Measurements from ENCODE around the gene GFRA1. TPM values are rescaled to one million over a fixed set of nuclear protein-coding genes. Genes with fewer than 3 reads are reported as not detected.

Gene GFRA1
- total RNA-seq, 1 donor from 2014 or later: 4.2 TPM

GRCh38 chr10:116185199-116185867, 87.7 kb downstream of the GFRA1 start:
- H3K27ac Mint-ChIP-seq (ENCODE audit: unreplicated experiment): no peak overlapping the region
- no peak for DNase-seq (ENCODE audit: low spot score)
- no peaks in the 10 kb centered on the region for H3K36me3 Mint-ChIP-seq (ENCODE audit: low read depth, unreplicated experiment)
- peaks cover 4% of the 10 kb centered on the region for H3K27me3 Mint-ChIP-seq (ENCODE audit: unreplicated experiment)
- no peak overlapping the region for H3K4me3 Mint-ChIP-seq (ENCODE audit: unreplicated experiment)
- no peaks in the 10 kb centered on the region for H3K9me3 Mint-ChIP-seq (ENCODE audit: unreplicated experiment)
- TF ChIP-seq, protein P1, sequence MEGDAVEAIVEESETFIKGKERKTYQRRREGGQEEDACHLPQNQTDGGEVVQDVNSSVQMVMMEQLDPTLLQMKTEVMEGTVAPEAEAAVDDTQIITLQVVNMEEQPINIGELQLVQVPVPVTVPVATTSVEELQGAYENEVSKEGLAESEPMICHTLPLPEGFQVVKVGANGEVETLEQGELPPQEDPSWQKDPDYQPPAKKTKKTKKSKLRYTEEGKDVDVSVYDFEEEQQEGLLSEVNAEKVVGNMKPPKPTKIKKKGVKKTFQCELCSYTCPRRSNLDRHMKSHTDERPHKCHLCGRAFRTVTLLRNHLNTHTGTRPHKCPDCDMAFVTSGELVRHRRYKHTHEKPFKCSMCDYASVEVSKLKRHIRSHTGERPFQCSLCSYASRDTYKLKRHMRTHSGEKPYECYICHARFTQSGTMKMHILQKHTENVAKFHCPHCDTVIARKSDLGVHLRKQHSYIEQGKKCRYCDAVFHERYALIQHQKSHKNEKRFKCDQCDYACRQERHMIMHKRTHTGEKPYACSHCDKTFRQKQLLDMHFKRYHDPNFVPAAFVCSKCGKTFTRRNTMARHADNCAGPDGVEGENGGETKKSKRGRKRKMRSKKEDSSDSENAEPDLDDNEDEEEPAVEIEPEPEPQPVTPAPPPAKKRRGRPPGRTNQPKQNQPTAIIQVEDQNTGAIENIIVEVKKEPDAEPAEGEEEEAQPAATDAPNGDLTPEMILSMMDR (IDR thresholded peaks at IDR 0.05; ENCODE audit: unreplicated experiment): no peak
- peaks cover 15% of the 10 kb centered on the region for H3K4me1 Mint-ChIP-seq (ENCODE audit: unreplicated experiment)

DNA sequence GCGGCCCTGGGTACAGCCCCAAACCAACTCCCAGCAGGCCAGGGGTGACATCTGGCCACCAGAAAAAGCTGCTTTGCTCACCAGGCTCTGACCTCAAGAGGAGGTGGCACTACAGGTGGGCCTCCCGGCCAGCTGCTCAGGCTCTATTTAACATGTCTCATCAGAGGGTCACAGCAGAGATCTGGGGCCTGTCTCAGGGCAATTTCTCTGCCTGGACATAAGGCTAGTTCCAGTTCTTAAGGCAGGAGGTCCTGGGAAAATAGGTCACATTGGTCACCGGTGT, 88.6 kb downstream of the GFRA1 start:
- H3K27ac Mint-ChIP-seq (ENCODE audit: unreplicated experiment): no peak overlapping the region
- peaks cover 4% of the 10 kb centered on the region for H3K27me3 Mint-ChIP-seq (ENCODE audit: unreplicated experiment)
- no peaks in the 10 kb centered on the region for H3K36me3 Mint-ChIP-seq (ENCODE audit: low read depth, unreplicated experiment)
- H3K4me3 Mint-ChIP-seq (ENCODE audit: unreplicated experiment): no peak overlapping the region
- peaks cover 15% of the 10 kb centered on the region for H3K4me1 Mint-ChIP-seq (ENCODE audit: unreplicated experiment)
- H3K9me3 Mint-ChIP-seq (ENCODE audit: unreplicated experiment): no peaks in the 10 kb centered on the region
- no peak for DNase-seq (ENCODE audit: low spot score)
- TF ChIP-seq, protein P1 (IDR thresholded peaks at IDR 0.05; ENCODE audit: unreplicated experiment): no peak

DNA sequence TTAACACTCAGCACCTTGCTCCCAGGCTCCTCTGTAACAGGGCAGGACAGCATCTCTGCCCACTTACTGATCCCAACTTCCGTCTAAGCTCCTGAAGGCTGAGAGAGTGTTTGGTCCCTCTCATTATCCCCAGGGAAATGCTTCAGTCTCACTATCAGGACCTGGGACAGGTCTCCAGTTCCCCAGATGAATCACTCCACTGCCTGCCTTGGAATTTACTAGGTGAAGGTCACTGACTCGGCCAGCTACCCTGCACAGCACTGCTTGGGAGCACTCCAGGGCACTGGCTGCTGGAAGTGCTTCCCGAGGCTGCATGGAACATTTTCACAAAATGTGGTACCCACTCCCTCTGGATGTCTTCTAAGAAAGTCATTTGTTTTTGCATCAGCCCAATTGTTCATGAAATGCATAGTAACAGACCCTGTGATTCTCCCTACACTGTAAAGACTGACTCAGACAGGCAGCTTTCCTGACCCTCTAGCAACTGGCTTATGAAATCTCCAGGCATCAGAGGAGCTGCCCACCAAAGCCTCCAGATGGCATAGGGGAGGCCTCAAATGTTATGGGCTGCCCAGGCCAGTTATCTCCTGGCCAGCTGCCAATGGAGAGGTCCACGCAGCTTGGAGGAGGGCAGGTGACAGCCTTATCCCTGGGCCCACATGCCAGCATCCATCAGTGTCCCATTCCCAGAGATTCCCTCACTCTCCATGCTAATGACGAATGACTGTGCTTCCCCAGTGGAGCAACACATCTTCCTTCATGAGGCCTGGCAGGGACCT, 89.1 kb downstream of the GFRA1 start:
- TF ChIP-seq, protein P1 (IDR thresholded peaks at IDR 0.05; ENCODE audit: unreplicated experiment): no peak
- Mint-ChIP-seq H3K27ac (ENCODE audit: unreplicated experiment) (no peak overlapping the region), H3K4me1 (ENCODE audit: unreplicated experiment) (peaks cover 10% of the 10 kb centered on the region), H3K9me3 (ENCODE audit: unreplicated experiment) (no peaks in the 10 kb centered on the region), H3K36me3 (ENCODE audit: low read depth, unreplicated experiment) (no peaks in the 10 kb centered on the region), H3K27me3 (ENCODE audit: unreplicated experiment) (peaks cover 2% of the 10 kb centered on the region), H3K4me3 (ENCODE audit: unreplicated experiment) (no peak overlapping the region)
- DNase-seq (ENCODE audit: low spot score): peak; percentile 31

DNA sequence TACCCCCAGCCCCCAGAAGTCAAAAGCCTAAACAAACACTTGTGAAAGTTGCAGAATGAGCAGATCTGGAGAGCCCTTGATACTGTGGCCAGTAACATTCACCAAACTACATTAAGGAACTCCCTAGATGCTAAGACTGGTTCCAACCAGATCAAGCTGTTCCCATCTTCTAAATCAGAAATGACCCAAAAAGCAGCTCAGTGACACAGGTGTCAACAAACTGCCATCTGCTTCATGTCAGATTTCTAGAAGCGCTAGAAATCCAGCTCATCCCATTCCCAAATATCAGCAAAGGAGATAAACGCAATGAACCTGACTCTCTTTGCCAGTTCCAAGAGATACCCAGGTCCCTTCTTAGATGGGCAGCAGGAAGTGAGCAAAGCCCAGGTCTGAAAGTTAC, 90.6 kb downstream of the GFRA1 start:
- H3K9me3 Mint-ChIP-seq (ENCODE audit: unreplicated experiment): no peaks in the 10 kb centered on the region
- no peak for DNase-seq (ENCODE audit: low spot score)
- no peak overlapping the region for H3K4me3 Mint-ChIP-seq (ENCODE audit: unreplicated experiment)
- TF ChIP-seq, protein P1 (IDR thresholded peaks at IDR 0.05; ENCODE audit: unreplicated experiment): no peak
- no peaks in the 10 kb centered on the region for H3K36me3 Mint-ChIP-seq (ENCODE audit: low read depth, unreplicated experiment)
- no peaks in the 10 kb centered on the region for H3K4me1 Mint-ChIP-seq (ENCODE audit: unreplicated experiment)
- peaks cover 2% of the 10 kb centered on the region for H3K27me3 Mint-ChIP-seq (ENCODE audit: unreplicated experiment)
- no peak overlapping the region for H3K27ac Mint-ChIP-seq (ENCODE audit: unreplicated experiment)

DNA sequence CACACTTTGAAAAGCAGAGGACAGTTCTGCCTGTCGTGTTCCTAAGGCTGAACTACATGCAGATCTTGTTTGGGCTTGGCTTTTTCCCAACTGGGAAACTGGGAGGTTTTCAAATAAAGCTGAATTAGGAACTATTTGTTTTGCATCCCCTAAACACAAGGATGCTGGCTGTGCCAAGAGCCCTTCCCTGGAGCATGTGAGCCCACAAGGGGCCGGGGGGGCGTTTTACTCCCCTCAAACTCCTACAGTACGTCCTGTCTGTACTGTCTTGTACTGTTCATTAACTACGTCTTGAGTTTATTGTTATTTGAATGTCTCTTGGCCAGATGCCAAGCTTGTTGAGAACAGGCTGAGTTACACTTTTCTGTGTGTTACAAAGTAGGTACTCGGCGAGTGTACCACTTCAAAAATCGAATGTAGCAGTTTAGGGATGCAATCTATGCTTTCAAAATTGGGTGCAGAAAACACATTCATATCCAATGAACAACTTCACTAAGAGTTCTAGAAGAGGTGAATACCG, 94.9 kb downstream of the GFRA1 start:
- H3K27ac Mint-ChIP-seq (ENCODE audit: unreplicated experiment): no peak overlapping the region
- no peak for DNase-seq (ENCODE audit: low spot score)
- H3K4me3 Mint-ChIP-seq (ENCODE audit: unreplicated experiment): no peak overlapping the region
- H3K9me3 Mint-ChIP-seq (ENCODE audit: unreplicated experiment): no peaks in the 10 kb centered on the region
- TF ChIP-seq, protein P1 (IDR thresholded peaks at IDR 0.05; ENCODE audit: unreplicated experiment): no peak
- no peaks in the 10 kb centered on the region for H3K36me3 Mint-ChIP-seq (ENCODE audit: low read depth, unreplicated experiment)
- peaks cover 4% of the 10 kb centered on the region for H3K4me1 Mint-ChIP-seq (ENCODE audit: unreplicated experiment)
- H3K27me3 Mint-ChIP-seq (ENCODE audit: unreplicated experiment): peaks cover 2% of the 10 kb centered on the region

Measured in endothelial cell (in vitro differentiated cells).